OCI-LY3 (cell line): ENCODE measurements around the gene MINDY4.

ENCODE experiments used
- H2AFZ ChIP-seq: fragments of 200-600, 300-600 bp; shearing (Covaris generic); 2 replicates; pipeline ENCODE4 v1.6.0; 2014; ENCODE audit warnings: antibody characterized with exemption, low read depth, low read length
- H3K27ac ChIP-seq: fragments of 200-600, 300-600 bp; sonication (generic); 2 replicates; pipeline ENCODE4 v1.5.1; 2014; ENCODE audit warnings: mild to moderate bottlenecking, low read length, moderate library complexity, mixed read lengths
- H3K27me3 ChIP-seq: fragments of 200-600, 300-600 bp; sonication (generic); 2 replicates; pipeline ENCODE4 v1.6.1; 2014; ENCODE audit warnings: low read depth, low read length, mixed read lengths
- H3K36me3 ChIP-seq: fragments of 200-600, 300-600 bp; sonication (generic); replicated peaks from 2 replicates; pipeline ENCODE3; 2014; ENCODE audit warnings: low read depth, low read length, mixed read lengths
- H3K4me1 ChIP-seq: fragments of 300-600, 200-600 bp; sonication (generic); 2 replicates; pipeline ENCODE4 v1.6.1; 2014; ENCODE audit warnings: low read length, mixed read lengths
- H3K4me2 ChIP-seq: fragments of 200-600, 300-600 bp; sonication (generic); 2 replicates; pipeline ENCODE4 v1.6.1; 2014; ENCODE audit warnings: low read length, mixed read lengths
- H3K4me3 ChIP-seq: fragments of 300-600, 200-600 bp; sonication (generic); 2 replicates; pipeline ENCODE4 v1.5.1; 2014; ENCODE audit warnings: antibody characterized with exemption, mild to moderate bottlenecking, low read length, moderate library complexity
- H3K79me2 ChIP-seq: fragments of 300-600, 200-600 bp; shearing (Covaris generic); 2 replicates; pipeline ENCODE4 v1.6.1; 2014; ENCODE audit warnings: mild to moderate bottlenecking, low read length, mixed read lengths
- H3K9ac ChIP-seq: fragments of 300-600, 200-600 bp; shearing (Covaris generic); 2 replicates; pipeline ENCODE4 v1.6.0; 2014; ENCODE audit warnings: mild to moderate bottlenecking, low read length, moderate library complexity
- H3K9me3 ChIP-seq: fragments of 200-600, 300-600 bp; shearing (Covaris generic); 2 replicates; pipeline ENCODE4 v1.6.1; 2014; ENCODE audit warnings: low read length, mixed read lengths; ENCODE audit not compliant: insufficient read depth
- H4K20me1 ChIP-seq: fragments of 200-600, 300-600 bp; sonication (generic); 2 replicates; pipeline ENCODE4 v1.6.1; 2016; ENCODE audit warnings: low read length, mixed read lengths; ENCODE audit not compliant: insufficient read depth
- CTCF ChIP-seq: fragments of 200-600, 300-600 bp; sonication (generic); IDR thresholded peaks from 2 replicates; pipeline ENCODE4 v1.5.1; 2014; ENCODE audit warnings: antibody characterized with exemption, low read length, low read depth
- EZH2phosphoT487 ChIP-seq: fragments of 200-600 bp; shearing (Covaris generic); IDR thresholded peaks from 2 replicates; pipeline ENCODE4 v1.6.1; 2018; ENCODE audit warnings: antibody characterized with exemption, mixed run types, low read depth

Gene MINDY4

GRCh38 chr7:30752979-30753378 lies 18.2 kb upstream of the MINDY4 start:
- no peak overlapping the region for H3K27ac ChIP-seq

DNA sequence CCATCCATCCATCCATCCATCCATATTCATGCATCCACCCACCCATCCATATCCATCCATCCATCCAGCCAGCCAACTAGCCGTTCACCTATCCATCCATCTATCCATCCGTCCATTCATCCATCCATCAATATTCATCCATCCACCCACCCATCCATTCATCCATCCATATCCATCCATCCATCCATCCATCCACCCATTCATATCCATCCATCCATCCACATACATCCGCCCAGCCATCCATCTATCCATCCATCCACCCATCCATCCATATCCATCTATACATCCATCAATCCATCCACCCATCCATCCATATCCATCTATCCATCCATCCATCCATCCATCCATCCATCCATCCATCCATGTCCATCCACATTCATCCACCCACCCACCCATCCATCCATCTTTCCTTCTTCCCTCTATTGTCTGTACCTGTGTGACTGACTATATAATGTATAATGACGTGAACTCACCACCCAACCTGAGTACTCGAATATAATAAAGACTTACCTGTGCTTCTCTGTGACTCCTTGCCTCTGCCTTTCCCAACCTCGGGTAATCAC lies 16.8 kb upstream of the MINDY4 start:
- no peak overlapping the region for H3K4me2 ChIP-seq
- no peak overlapping the region for H3K4me3 ChIP-seq
- no peak overlapping the region for H3K27ac ChIP-seq
- H3K4me1 ChIP-seq, result peaks cover 10% of the 10 kb centered on the region
- no peaks in the 10 kb centered on the region for H3K36me3 ChIP-seq
- no peak overlapping the region for H3K9ac ChIP-seq
- H3K9me3 ChIP-seq, result no peaks in the 10 kb centered on the region
- H2AFZ ChIP-seq, result no peak overlapping the region
- no peaks in the 10 kb centered on the region for H4K20me1 ChIP-seq
- no peaks in the 10 kb centered on the region for H3K27me3 ChIP-seq
- TF ChIP-seq EZH2phosphoT487 (no peak), CTCF (no peak)
- H3K79me2 ChIP-seq, result no peaks in the 10 kb centered on the region

More at GRCh38 chr7:30752979-30753378, 18.2 kb upstream of the MINDY4 start:
- no peaks in the 10 kb centered on the region for H3K9me3 ChIP-seq
- H4K20me1 ChIP-seq, result no peaks in the 10 kb centered on the region
- no peak overlapping the region for H2AFZ ChIP-seq
- TF ChIP-seq EZH2phosphoT487 (no peak), CTCF (no peak)
- no peak overlapping the region for H3K4me3 ChIP-seq
- H3K27me3 ChIP-seq, result no peaks in the 10 kb centered on the region
- no peaks in the 10 kb centered on the region for H3K79me2 ChIP-seq
- no peak overlapping the region for H3K9ac ChIP-seq
- H3K4me2 ChIP-seq, result no peak overlapping the region
- H3K36me3 ChIP-seq, result no peaks in the 10 kb centered on the region
- peaks cover 3% of the 10 kb centered on the region; the same call in 1 of the 2 replicates for H3K4me1 ChIP-seq

DNA sequence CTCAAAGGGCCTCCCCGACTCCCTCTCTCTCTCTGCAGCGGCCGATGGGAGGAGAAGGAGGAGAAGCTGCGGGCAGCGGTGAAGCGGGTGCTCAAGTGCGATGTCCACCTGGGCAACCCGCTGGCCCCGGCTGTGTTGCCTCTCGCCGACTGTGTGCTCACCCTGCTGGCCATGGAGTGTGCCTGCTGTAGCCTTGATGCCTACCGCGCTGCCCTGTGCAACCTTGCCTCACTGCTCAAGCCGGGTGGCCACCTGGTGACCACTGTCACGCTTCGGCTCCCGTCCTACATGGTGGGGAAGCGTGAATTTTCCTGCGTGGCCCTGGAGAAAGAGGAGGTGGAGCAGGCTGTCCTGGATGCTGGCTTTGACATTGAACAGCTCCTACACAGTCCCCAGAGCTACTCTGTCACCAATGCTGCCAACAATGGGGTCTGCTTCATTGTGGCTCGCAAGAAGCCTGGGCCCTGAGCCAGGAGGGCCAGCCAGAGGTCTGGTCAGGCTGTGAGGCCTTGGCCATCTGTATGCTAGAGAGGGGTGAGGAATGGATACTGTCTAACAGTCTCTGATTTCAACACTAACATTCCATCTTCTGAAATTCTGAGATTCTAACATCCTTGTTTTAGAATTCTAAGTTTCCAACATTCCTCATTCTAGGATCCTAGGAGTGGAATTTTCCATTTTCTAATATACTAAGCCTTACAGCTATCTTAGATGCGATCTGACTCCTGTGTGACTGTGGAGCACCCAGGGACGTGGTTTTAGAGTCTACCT lies 15.6 kb upstream of the MINDY4 start:
- Histone ChIP-seq H2AFZ (no peak overlapping the region), H3K4me1 (peaks cover 10% of the 10 kb centered on the region), H3K9ac (no peak overlapping the region), H3K4me2 (no peak overlapping the region), H3K27me3 (no peaks in the 10 kb centered on the region), H3K36me3 (no peaks in the 10 kb centered on the region), H3K79me2 (no peaks in the 10 kb centered on the region), H4K20me1 (no peaks in the 10 kb centered on the region), H3K9me3 (no peaks in the 10 kb centered on the region), H3K27ac (no peak overlapping the region), H3K4me3 (no peak overlapping the region)
- no peak for TF ChIP-seq CTCF
- no peak for TF ChIP-seq EZH2phosphoT487

- H3K9ac ChIP-seq, result no peak overlapping the region
- no peaks in the 10 kb centered on the region for H3K27me3 ChIP-seq
- H3K79me2 ChIP-seq, result no peaks in the 10 kb centered on the region
- H3K27ac ChIP-seq, result no peak overlapping the region
- H2AFZ ChIP-seq, result no peak overlapping the region
- H3K36me3 ChIP-seq, result no peaks in the 10 kb centered on the region
- TF ChIP-seq CTCF, result no peak
- no peak for TF ChIP-seq EZH2phosphoT487
- no peaks in the 10 kb centered on the region for H4K20me1 ChIP-seq
- H3K9me3 ChIP-seq, result no peaks in the 10 kb centered on the region
- no peak overlapping the region for H3K4me2 ChIP-seq
- no peak overlapping the region for H3K4me3 ChIP-seq
- H3K4me1 ChIP-seq, result peaks cover 10% of the 10 kb centered on the region
Observed at GRCh38 chr7:30757342-30757692, 13.9 kb upstream of the MINDY4 start.
